Measurements from ENCODE around the gene CPNE4.

CPNE4 gene

DNA sequence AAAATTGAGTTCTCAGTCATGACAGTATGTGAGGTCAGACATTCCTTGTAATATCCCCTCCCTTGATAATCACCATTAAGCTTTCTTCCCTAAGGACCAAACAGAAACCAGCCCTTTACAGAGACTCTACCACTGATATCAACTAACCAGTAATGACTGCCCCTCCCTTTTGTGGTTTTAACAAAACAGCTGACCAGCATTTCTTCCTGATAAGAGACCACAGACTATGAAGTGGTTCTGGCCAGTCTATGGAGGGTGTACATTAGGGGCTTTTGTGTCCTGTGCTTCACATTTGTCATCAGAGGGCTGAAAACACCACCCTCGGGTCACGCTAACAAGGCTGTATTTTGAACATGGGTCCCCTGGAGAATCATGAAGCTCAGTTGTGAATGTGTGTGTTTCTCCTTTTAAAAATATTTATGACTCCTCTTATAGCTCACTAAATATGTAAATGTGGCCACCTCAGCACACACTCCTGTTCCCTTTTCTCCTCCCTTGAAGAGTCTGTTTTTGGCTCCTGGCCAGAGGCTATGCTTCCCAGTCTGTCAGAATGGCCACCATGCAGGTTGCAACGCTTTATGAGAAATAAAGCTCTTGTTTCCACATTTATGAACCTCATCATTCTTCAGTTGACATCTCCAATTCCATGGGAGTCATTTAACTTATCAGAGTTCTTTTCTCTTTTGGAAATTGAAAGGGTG, 239.3 kb downstream of the CPNE4 start:
- DNase-seq = no peak

DNA sequence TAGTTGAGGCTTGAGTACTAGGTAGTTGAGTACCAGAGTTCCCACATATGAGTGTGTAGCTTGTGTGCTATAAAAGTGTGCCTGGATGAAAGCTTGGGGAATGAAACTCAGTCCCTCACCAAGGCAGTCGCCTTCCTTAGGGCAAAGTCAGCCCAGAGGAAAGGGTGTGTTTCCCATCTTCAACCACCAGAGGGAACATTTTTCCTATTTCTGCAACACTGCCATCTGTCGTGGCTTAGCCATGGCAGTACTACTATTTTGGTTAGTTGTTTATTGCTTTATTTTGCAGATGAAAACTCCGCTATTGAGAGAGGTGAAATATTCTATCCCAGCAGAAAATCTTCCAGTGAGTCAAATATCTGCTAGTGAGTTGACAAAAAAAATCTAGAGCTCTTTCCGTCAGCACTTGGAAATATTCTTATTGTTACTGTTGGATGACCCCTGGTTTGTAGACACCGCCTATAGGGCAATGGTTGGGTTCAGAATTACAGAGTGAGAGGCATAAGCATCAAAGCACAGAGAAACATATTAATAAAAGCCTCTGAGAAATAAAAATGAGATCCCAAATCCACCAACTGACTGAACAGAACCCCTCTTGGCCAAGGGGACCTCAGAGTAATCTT, 239.9 kb downstream of the CPNE4 start:
- peak; percentile 65 for DNase-seq

DNA sequence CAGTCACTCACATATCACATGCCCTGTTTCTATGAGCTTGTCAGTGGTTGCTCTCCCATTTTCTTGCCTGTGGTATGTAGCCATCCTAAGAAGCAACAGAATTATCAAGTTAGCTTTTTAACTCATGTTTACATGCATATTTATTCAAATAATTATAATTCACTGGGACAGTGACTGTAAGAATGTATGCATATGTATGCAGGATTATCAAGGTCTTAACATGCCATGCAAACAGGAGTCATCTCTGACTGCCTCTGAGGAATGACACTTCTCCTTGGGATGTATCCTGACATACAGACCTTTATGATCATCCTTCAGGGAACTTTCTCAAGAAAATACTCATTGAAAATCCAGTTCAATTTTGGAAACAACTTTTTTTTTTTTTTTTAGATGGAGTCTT, 240.9 kb downstream of the CPNE4 start:
- DNase-seq = no peak

DNA sequence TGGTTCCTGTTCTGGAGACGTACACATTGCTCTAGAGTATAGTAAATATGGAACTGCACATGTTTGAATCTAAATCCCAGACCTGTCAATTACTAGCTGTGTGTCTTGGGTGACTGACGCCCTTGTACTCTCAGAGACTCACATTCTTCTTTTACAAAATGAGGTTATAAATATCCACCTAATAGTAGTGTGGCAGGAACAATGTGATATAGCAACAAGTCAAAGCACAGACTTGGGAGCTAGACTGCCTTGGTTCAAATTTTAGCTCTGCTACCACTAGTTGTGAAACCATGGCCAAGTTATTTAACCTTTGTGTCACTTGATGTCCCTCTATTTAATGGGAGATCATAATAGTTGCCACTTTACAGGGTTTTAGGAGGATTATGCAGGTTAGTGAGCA, 245.6 kb downstream of the CPNE4 start:
- DNase-seq = no peak

DNA sequence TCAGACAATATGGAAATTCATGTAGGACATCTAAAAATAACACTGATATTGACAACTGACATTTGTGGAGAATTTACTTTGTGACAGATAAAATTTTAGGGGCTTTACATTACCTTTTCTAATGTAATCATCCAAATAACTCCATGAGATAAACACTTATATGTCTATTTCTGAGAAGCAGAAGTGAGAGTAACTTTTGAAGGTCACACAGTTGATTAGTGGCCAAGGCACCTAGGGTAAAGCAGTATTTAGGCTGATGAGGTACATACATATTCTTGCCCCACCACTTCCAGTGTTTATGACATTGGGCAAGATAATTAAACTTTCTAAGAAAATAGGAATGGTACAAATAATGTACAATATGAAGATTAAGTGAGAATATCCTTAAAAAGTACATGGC, 248.4 kb downstream of the CPNE4 start:
- DNase-seq = no peak

DNA sequence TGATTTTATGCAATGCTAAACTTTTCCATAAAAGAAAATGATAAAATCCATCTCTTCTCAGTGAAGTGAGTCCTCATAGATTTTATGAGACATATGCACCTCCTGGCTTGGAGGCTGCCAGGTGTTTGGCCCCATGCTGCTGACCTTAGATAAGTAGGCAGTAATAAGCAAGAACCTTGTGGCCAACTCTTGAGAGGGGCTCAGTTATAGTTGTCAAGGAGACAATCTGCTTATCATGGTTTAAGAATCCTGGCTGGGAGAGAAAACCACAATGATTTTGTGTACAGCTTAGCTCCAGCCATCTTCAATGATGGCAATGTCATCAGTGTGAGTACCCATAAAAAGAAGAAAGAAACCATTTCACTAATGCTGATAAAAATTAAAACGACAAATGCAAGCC, 252.1 kb downstream of the CPNE4 start:
- no peak for DNase-seq

DNA sequence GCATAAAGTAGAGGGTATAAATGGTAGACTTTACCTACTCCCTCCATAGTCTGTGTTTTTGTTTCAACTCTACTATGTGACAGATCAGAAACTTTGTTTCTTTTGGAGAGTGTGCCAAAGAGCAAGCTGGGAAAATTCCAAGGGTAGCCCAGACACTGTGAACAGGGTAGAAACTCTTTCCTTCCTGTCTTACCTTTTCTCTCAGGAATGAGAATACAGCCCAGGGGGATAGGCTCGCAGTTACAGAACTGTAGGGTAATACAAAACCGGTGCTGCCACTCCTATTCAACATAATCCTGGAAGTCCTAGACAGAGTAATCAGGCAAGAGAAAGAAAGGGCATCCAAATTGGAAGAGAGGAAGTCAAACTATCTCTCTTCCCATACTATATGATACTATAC, 256.3 kb downstream of the CPNE4 start:
- DNase-seq = no peak

DNA sequence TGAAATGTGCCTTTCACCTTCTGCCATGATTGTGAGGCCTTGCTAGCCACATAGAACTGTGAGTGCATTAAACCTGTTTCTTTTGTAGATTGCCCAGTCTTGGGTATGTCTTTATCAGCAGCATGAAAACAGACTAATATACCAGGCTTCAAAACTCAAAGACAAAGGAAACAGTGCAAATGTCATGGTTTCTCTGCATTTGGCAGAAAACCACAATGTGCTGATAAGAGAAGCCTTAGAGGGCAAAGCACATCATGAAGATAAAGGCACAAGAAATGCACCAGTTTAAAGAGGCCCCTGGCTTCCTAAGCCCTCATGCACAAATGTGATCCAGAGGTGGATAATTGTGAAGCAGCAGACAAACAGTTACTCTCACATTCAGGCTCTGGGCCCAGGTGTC, 259.2 kb downstream of the CPNE4 start:
- no peak for DNase-seq

DNA sequence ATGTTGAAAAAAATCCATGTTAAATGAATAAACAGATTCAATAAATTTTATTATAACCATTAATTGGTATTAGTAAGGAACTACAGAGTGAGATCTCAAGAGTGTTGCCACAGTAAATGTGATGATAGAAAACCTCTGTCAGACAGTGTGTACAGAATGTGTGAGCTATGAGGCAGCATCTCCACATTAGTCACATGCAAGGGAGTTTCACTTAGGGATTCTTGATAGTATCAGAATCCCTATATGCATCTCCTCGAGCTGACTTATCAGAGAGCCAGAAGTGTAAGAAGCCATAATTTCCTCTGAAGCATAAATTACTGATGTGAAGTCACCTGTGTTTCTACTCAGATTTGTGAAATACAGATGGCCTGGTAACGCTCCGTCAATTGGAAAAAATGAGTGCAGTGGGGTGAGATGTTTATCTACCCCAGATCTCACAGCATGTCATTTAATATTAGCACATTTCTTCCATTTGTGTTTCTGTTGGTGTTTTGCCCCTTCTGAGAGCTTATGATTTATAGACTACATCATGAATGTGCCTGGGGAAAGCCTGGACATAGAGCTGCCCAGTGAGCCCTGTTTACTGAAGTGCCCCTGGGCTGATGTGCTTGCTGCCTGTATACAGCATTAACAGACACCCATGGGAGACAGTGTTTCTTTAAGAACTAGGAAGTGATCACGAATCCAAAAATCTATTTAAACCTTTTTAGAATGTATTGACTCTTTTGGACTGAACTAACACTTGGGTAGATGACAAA, 262.4 kb downstream of the CPNE4 start:
- DNase-seq = no peak

DNA sequence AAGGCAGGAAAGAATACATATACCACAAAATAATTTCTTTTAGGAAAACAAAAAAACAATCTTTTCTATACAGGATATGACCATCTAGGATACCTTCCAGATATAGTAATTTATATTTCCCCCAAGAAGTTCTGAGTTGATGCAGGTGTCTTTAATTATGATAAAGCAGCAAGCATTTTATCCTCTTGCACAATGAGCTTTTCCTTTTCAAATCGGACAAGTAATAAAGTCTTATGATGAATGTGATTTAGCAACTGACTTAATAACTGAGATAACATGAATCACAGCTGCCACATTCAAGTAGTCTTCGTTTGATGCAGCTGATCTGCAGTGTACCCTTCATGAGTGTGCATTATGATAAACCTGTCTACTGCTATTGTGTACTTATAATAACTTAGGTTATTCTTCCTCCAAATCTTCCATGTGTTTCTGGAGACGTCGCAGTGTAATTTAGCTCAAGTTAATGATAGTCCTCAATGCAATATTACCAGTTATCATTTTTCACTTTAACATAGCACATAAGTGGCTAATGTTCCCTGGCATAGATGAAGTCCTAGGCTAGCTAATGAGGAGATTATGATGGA, 271.7 kb downstream of the CPNE4 start:
- no peak for DNase-seq

DNA sequence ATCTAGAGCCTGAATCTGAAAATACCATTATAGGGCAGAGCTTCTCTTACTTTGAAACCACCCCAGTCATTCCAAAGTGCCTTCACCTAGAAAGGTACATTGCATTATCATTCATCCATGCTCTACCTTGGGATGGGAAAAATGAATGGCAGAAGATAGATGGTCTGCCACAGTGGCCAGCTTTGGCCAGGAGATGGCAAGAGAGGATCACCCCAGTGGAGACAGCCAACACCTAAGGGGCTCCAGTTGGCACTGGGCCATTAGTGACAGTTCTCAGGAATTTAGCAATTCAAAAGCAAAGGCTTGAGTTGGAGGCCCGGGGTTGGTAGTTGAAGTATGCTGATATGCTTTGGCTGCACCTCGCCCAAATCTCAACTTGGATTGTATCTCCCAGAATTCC, 278.4 kb downstream of the CPNE4 start:
- DNase-seq = no peak

DNA sequence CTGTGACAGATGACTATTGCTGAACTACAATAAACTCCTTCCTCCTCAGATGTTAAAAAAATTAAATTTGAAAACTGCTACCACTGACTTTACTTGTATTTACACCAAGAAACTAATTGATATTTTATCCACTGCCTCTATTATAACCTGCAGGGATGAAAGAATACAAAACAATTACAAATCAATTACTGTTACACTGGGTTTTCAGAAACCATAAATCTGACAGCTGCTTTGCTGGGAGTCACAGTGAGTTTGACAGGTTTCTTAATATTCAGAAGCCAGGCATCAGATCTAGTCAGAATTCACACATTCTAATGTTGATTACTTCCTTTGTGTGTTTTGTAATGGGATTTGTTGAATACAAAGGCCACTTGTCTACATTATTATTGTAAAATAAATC, 279.4 kb downstream of the CPNE4 start:
- DNase-seq = no peak

DNA sequence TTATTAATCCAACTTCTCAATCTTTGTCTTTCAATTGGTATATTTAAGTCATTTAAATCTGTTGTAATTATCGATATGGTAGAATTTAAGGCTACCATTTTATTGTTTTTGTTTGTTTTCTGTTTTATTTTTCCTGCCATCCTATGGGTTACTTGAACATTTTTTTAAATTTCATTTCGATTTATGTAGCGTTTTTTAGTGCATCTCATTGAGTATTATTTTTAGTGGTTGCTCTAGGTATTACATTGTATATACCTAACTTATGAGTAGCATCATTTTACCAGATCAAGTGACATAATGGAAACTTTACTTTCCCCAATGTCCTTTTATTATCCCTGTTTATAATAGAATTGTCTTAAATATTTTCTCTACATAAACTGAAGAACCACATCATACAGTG, 284.6 kb downstream of the CPNE4 start:
- no peak for DNase-seq

DNA sequence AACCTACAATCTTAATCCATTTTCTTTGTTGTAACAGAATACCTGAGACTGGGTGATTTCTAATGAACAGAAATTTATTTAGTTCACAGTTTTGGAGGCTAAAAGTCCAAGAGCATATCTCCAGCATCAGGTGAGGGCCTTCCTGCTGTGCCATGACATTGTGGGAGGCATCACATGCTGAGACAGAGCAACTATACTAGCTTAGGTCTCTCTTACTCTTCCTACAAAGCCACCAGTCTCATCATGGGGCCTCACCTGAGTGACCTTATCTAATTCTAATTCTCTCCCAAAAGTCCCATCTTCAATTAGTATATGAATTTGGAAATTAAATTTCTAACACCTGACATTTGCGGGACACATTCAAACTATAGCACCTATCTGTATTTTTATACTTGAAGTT, 285.0 kb downstream of the CPNE4 start:
- no peak for DNase-seq

DNA sequence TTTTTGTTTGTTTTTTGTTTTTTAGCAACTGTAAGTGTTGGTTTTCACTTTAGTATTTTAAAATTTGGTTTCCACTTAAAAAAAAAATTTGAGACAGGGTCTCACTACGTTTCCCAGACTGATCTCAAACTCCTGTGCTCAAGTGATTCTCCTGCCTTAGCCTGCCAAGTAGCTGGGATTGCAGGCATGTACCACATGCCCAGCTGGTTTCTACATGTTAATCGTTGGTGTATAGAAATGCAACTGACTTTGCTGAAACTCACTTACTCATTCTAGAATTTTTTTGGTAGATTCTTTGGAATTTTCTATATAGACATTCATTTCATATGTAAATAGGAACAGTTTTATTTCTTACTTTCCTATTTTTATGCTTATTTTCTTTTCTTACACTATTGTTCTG, 287.3 kb downstream of the CPNE4 start:
- no peak for DNase-seq

DNA sequence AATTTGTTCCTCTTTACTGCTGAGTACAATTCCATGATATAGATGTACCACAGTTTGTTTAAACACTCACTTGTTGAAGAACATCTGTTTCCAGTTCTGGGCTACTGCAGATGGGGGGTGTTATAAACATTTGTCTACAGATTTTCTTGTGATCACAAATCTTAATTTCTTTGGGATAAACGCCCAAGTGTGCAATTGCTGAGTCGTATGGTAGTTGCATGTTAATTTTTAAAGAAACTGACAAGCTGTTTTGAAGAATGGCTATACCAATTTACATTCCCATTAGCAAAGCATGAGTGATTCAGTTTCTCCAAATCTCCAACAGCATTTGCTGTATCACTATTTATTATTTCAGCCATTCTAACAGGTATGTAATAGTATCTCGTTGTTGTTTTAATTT, 290.0 kb downstream of the CPNE4 start:
- no peak for DNase-seq

DNA sequence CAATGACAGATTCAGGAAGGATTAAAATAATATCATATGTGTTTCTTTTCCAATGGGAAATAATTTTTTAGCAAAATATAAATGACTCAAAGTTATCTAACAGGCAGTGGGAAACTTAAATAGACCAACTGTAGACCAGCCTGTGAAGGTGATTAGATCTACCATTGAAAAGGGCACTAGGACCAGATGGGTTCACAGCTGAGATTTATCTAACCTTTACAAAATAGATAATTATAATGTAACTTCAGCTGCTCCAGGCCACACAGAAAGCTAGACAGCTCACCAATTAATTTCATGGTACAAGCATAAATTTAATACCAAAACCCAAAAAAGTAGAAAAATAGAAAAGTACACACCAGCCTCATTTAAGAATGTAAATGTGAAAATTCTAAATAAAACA, 291.7 kb downstream of the CPNE4 start:
- no peak for DNase-seq

DNA sequence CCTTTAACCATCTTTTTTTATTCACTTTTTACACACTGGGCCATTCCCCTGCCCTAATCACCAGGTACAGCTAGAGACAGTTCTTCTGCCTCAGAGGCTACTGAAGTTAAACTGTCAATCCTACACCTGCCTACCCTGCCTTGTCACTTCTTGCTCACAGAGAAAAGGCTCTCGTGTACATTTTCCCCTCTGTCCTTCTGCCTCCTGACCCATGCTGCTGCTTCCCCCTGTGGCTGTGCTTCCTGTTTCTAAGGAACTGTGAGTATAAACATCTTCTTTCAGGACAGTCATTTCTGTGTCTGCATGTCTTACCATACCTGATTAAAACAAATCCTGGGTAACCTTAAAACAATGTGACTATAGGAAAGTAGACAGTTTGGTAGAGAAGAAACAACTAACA, 295.6 kb downstream of the CPNE4 start:
- DNase-seq = no peak

DNA sequence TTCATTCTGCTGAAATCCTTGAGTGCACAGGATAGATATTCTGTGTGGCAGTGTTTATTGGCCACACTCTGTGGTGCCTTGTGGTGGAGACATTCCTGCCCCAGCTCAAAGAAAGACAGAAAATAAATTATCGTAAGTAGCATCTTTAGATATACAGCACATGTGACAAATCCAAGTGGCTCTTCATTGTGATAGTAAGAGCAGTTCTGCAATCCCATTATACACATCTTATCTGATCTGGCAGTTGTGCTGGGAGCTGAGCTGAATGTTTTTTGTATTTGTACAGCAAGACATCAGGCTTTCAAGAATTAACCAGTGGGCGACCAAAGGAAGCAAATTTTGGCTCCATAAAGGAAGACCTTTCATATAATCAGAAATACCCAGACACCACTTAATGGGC, 296.7 kb downstream of the CPNE4 start:
- no peak for DNase-seq

DNA sequence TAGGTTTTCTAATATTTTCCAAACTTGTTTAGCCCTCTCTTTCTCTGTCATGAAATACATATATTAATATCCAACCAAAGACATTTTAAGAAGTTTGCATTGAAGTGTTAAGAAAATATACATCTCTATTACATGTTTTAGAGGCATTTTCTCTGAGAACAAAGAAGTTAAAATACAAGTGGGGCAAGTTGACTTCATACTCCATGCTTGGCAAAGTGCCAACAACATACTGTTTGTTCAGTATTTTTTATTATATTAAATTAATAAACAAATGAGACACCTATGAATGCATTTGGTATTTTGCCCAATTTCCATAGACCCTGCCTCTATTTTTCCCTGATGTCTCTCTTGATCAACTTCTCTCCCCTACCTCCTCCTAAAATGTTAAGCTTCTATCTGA, 299.3 kb downstream of the CPNE4 start:
- DNase-seq = no peak

DNA sequence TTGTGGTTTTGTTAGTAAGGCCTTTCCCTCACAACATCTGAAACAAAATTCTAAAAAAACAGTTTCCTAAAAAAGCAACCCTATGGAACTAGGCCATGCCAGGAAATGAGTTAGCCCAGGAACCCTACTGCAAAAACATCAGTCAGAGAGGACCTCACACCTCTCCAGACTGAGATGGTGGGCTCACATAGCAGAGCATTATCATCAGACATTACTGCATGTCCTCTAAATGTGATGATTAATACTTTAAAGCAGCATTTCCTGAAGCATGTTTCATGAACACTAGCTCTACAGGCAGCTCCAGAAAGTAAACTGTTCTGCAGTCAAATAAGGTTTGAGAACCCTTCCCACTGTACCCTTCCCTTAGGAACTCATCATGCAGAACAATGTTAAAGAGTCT, 299.7 kb downstream of the CPNE4 start:
- DNase-seq = no peak

DNA sequence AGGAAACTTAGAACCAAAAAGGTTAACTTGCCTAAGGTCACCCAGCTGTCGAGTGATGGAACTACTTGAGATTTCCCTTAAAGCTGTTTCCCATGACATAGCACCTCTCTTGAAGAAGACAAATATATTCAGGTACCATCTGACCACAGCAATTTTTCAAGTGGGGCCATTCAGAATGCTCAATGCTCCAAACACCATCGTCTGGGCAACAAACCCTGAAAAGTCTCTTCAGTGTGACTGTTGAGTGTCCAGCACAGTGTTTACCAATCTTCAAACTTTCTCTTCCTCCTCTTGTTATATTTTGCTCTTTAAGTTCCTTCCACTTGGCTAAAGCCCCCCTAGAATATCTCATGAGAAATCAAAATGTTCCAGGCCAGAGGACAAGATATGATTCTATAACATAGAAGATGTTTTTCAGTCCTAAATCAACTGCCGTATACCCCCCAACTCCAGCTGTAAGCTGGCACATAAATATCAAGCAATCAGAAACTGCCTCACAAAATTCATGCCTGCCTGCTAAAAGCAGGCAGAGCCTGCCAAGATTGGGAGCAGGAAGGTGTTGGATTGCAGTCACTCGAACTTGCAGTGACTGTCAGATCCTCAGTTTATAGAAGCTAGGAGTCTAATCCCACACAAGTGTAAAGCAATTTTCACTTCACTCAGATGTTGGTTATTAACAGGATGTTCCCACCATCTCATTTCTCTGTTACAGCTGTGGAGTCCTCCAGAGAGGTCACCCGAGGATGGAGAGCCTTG, 301.6 kb downstream of the CPNE4 start:
- peak; percentile 44 for DNase-seq

DNA sequence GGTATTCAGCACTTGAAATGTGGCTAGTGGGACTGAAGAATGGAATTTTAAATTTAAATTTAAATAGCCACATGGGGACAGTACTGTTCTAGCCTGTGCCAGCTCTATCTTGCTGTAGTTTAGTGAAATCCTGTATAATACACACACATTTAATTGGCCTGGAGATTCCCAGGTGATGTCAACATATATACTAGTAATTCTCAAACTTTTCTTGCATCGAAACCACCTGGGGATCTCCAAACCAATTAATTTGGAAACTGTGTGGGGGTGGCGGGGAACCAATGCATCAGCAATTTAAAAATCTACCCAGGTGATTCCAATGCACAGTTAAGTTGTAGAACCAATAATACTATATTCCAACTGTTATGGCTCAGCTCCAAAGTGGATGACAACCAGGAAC, 303.1 kb downstream of the CPNE4 start:
- no peak for DNase-seq
